ENCODE measurements around the gene ALPL. TPM values are rescaled to one million over a fixed set of nuclear protein-coding genes. Genes with fewer than 3 reads are reported as not detected.

Gene ALPL
- total RNA-seq, 1 experiment from 2014 or later, result 4.8 TPM

GRCh38 chr1:21576031-21576797 is 67.0 kb downstream of the ALPL start:
- no peak for DNase-seq (ENCODE audit: low spot score)
- H3K27me3 ChIP-seq (replicated peaks; ENCODE audit: insufficient read depth, low read depth, low read length, poor library complexity), result no peaks in the 10 kb centered on the region
- POLR2A ChIA-PET (ENCODE audit: low non-redundant PET), result no interaction called here
- no peaks in the 10 kb centered on the region for H3K36me3 ChIP-seq (ENCODE audit: insufficient read depth, low read length, poor library complexity, severe bottlenecking)
- CTCF ChIA-PET, result no interaction called here
- H3K27ac ChIP-seq (ENCODE audit: low read depth, low read length, poor library complexity, severe bottlenecking), result no peak overlapping the region
- no peaks in the 10 kb centered on the region for H3K9me3 ChIP-seq (ENCODE audit: low read depth, low read length, poor library complexity, severe bottlenecking)
- TF ChIP-seq CTCF (conservative IDR thresholded peaks at IDR 0.05; ENCODE audit: low read depth, low read length) (no peak), EZH2 (IDR thresholded peaks at IDR 0.05; ENCODE audit: borderline replicate concordance, low read depth, low read length, poor library complexity, severe bottlenecking) (no peak)
- intact Hi-C loops (cut with micrococcal nuclease; ENCODE audit: unreplicated experiment), result no loop called here
- H3K4me1 ChIP-seq (ENCODE audit: insufficient read depth, low read length, poor library complexity, severe bottlenecking), result peaks cover 12% of the 10 kb centered on the region
- BruUV-seq (replicated peaks), result no TSS peak
- no peak overlapping the region for H3K4me3 ChIP-seq (ENCODE audit: low read depth, low read length, poor library complexity, severe bottlenecking)

- H3K4me3 ChIP-seq (ENCODE audit: low read depth, low read length, poor library complexity, severe bottlenecking), result no peak overlapping the region
- CTCF ChIA-PET, result no interaction called here
- POLR2A ChIA-PET (ENCODE audit: low non-redundant PET), result no interaction called here
- TF ChIP-seq CTCF (conservative IDR thresholded peaks at IDR 0.05; ENCODE audit: low read depth, low read length) (no peak), EZH2 (IDR thresholded peaks at IDR 0.05; ENCODE audit: borderline replicate concordance, low read depth, low read length, poor library complexity, severe bottlenecking) (no peak)
- no peaks in the 10 kb centered on the region for H3K9me3 ChIP-seq (ENCODE audit: low read depth, low read length, poor library complexity, severe bottlenecking)
- no peaks in the 10 kb centered on the region for H3K36me3 ChIP-seq (ENCODE audit: insufficient read depth, low read length, poor library complexity, severe bottlenecking)
- no peak overlapping the region for H3K27ac ChIP-seq (ENCODE audit: low read depth, low read length, poor library complexity, severe bottlenecking)
- no TSS peak for BruUV-seq (replicated peaks)
- intact Hi-C loops (cut with micrococcal nuclease; ENCODE audit: unreplicated experiment), result no loop called here
- H3K4me1 ChIP-seq (ENCODE audit: insufficient read depth, low read length, poor library complexity, severe bottlenecking), result peaks cover 12% of the 10 kb centered on the region
- no peak for DNase-seq (ENCODE audit: low spot score)
- no peaks in the 10 kb centered on the region for H3K27me3 ChIP-seq (replicated peaks; ENCODE audit: insufficient read depth, low read depth, low read length, poor library complexity)
Measured at GRCh38 chr1:21576798-21577187, 67.6 kb downstream of the ALPL start.

- no peaks in the 10 kb centered on the region for H3K27me3 ChIP-seq (replicated peaks; ENCODE audit: insufficient read depth, low read depth, low read length, poor library complexity)
- H3K4me3 ChIP-seq (ENCODE audit: low read depth, low read length, poor library complexity, severe bottlenecking), result no peak overlapping the region
- no peaks in the 10 kb centered on the region for H3K36me3 ChIP-seq (ENCODE audit: insufficient read depth, low read length, poor library complexity, severe bottlenecking)
- ChIA-PET POLR2A (ENCODE audit: low non-redundant PET) (no interaction called here), CTCF (no interaction called here)
- intact Hi-C loops (cut with micrococcal nuclease; ENCODE audit: unreplicated experiment), result no loop called here
- H3K27ac ChIP-seq (ENCODE audit: low read depth, low read length, poor library complexity, severe bottlenecking), result no peak overlapping the region
- H3K4me1 ChIP-seq (ENCODE audit: insufficient read depth, low read length, poor library complexity, severe bottlenecking), result peaks cover 12% of the 10 kb centered on the region
- no TSS peak for BruUV-seq (replicated peaks)
- no peaks in the 10 kb centered on the region for H3K9me3 ChIP-seq (ENCODE audit: low read depth, low read length, poor library complexity, severe bottlenecking)
- no peak for DNase-seq (ENCODE audit: low spot score)
- no peak for TF ChIP-seq EZH2 (IDR thresholded peaks at IDR 0.05; ENCODE audit: borderline replicate concordance, low read depth, low read length, poor library complexity, severe bottlenecking)
- TF ChIP-seq CTCF (conservative IDR thresholded peaks at IDR 0.05; ENCODE audit: low read depth, low read length), result no peak
Measured at GRCh38 chr1:21577324-21577723, 68.1 kb downstream of the ALPL start.
